ELF-1 (cell line): ENCODE data around the gene IRF4.
A peak's percentile ranks its signal among the peaks of the same experiment; 100 is the strongest.
"Not testable (repeated sequence)": the region's sequence is repeated elsewhere in the genome, so short reads cannot be mapped to it uniquely, and the experiment has no call there.

Experiments used
- DNase-seq: peaks from one replicate; pipeline ENCODE4 v3.0.0-alpha.2; 2016; ENCODE audit warnings: low read depth, low spot score

Gene IRF4

GRCh38 chr6:366389-367297, 24.9 kb upstream of the IRF4 start:
- DNase-seq, result no peak

- DNase-seq, result no peak
These were observed 24.2 kb upstream of the IRF4 start for GRCh38 chr6:367298-367794.

GRCh38 chr6:367891-368630, 23.5 kb upstream of the IRF4 start:
- DNase-seq, result no peak

- no peak for DNase-seq
These were observed 21.8 kb upstream of the IRF4 start for GRCh38 chr6:369559-370431.

GRCh38 chr6:370555-370954, 21.0 kb upstream of the IRF4 start:
- no peak for DNase-seq

GRCh38 chr6:371851-372250, 19.7 kb upstream of the IRF4 start:
- not testable (repeated sequence) for DNase-seq

GRCh38 chr6:372336-372911, 19.1 kb upstream of the IRF4 start:
- DNase-seq, result no peak

- DNase-seq, result no peak
These were observed 18.5 kb upstream of the IRF4 start for GRCh38 chr6:373031-373430.

- no peak for DNase-seq
These were observed 17.5 kb upstream of the IRF4 start for GRCh38 chr6:373773-374724.

GRCh38 chr6:374956-375355, 16.6 kb upstream of the IRF4 start:
- DNase-seq, result no peak

GRCh38 chr6:376827-377640, 14.5 kb upstream of the IRF4 start:
- no peak for DNase-seq

- DNase-seq, result not testable (repeated sequence)
These were observed 13.9 kb upstream of the IRF4 start for GRCh38 chr6:377641-378020.

- no peak for DNase-seq
These were observed 13.2 kb upstream of the IRF4 start for GRCh38 chr6:378090-378957.

- no peak for DNase-seq
These were observed 12.6 kb upstream of the IRF4 start for GRCh38 chr6:378958-379409.

- DNase-seq, result peak; percentile 56
These were observed 12.0 kb upstream of the IRF4 start for GRCh38 chr6:379410-380181.

GRCh38 chr6:380234-381218, 11.0 kb upstream of the IRF4 start:
- DNase-seq, result no peak
